ENCODE measurements around the gene TESK2.

DNA sequence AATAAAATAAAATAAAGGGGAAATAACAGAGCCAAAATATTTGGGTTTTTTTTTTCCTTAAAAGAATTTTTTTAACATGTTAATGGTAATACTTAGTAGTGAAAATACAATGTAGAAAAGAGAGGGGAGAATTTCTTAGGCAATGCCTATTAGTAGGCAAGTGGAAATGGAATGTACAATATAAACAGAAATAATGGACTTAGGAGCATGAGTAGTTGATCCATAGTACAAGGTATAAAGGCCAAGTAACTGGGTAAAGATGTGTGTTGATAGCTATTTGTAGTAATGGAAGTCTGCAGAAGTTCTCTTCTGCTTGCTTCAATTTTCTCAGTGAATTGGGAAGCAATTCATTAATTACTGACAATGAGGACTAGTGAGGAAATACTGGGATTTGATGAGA is 34.4 kb downstream of the TESK2 start:
- no peak for TF ChIP-seq CTCF (IDR thresholded peaks at IDR 0.05)
- no peak for TF ChIP-seq POLR2A (IDR thresholded peaks at IDR 0.05)

Measured in Peyer's patch (tissue), 4 donors.